Non-pigmented ciliary epithelial cell (primary cell): ENCODE measurements around the gene LDB1.
A peak's percentile ranks its signal among the peaks of the same experiment; 100 is the strongest.

ENCODE experiments used
- DNase-seq: peaks from one replicate; pipeline ENCODE4 v3.0.0-alpha.2; 2010; ENCODE audit warnings: low read depth

The LDB1 gene

DNA sequence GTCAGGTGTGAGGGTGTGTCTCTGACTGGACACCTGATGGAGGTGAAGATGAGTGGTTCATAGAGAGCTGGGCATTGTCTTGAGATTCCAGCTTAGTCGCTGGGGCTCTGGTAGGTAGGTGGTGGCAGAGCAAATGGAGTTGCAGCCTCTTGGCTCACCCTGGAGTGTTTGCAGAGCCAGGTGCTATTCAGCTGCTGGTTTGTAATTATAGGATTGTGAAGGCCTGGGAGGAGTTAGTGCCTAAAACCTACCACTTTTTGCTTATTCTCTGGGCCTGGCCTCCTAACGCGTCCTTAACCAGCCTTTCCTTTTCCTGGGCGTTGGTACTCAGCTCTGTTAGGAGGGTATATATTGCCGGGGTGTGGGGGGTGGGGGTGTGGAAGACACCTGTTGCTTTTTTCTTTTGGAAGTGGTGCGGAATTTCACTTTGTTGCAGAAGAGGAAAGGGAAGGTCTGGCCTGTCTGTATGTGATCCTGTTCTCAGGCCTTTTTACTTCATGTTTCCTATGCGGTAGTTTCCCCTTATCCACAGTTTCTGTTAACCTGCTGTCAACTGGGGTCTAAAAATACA is 15.9 kb upstream of the LDB1 start:
- no peak for DNase-seq

DNA sequence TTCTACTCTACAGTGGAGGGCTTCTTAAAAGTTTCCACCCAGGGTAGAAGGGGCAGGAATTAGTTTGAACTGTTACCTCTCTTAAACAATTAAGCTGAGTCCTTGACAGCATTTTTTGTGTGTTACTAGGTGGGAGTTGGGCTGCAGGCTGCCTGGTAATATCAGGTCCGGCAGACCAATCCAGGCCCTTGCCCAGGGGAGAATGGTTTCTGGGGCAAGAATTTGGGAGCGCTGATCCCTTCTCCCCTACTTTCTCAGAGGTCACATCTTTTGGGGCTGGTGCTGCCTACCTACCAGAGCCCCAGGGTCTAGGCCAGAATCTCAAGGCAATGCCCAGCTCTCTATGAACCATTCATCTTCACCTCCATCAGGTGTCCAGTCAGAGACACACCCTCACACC is 14.2 kb upstream of the LDB1 start:
- DNase-seq = no peak

DNA sequence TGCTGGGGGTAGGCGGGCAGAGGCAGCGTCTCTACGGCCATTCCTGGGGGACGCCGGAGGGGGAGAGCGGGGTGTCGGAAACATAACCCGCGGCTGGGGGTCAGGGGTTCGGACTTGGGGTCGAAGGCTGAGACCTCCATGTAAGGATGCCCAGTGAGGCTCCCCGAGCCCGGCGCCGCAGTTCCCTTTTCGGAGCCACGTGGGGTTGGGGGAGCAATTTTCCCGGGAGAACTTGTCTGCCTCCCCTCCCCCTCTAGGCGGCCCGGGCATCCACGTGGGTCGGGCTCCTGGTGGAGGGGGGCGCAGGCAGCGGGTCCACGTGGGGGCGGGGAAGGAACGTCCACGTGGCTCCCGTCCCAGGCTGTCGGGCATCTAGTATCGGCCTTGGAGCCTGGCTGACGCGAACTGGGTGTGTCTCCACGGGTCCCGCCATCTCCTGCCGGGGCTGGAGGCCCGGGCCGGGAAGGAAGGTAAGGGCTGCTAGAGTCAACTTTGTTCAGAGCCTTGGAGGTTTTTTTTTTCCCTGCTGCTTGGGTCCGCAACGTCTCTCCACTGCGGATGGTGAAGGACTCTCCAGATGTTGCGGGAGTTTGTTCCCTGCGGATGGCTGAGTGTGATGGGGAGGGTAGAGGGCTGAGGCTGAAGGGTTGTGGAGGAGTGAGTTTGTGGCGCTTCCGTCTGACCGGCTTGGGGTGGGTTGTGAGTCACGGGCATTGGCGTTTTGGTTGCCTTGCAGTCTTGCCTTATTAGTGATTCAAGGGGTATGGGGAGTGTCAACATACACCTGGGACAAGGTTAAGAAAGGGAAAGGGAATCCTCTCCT is 13.4 kb upstream of the LDB1 start:
- no peak for DNase-seq

DNA sequence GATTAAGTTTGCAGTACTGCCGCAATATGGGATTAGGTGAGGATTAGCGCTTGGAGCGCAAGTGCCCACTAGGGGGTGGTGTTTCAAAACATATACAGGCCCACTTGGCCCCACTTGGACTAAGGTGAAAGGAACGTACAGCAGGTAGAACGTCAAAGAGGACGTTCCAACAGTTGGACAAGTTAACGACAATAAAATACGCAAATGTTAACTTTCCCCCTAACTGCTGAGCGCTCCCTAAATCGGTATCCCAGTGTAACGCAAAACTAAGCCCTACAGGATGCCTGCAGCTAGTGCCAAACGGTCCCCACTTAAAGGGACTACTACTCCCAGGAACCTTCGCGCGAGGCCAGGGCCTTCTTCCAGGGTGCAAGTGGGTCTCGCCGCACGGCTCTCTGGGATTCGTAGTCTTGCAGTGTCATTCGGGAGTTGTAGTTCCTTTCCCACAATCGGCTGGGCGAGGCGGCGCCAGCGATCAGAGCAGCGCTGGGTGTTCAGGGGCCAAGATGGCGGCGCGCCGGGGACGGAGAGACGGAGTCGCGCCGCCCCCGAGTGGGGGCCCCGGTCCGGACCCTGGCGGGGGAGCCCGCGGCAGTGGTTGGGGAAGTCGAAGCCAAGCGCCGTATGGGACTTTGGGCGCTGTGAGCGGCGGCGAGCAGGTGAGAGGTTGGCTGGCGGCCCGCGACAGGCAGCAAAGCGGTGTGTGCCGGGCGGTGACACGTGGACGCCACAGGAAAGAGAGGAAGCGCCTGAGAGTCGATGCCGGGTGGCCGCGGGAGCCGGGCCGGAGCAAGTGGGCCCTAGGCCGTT is 12.6 kb upstream of the LDB1 start, which contains the start of gene PPRC1:
TSS of gene PPRC1 (plus strand) at position 478 of the 810 bp plus-strand sequence. CDS start at position 507, 29 bp downstream.
- peak; percentile 98 for DNase-seq

DNA sequence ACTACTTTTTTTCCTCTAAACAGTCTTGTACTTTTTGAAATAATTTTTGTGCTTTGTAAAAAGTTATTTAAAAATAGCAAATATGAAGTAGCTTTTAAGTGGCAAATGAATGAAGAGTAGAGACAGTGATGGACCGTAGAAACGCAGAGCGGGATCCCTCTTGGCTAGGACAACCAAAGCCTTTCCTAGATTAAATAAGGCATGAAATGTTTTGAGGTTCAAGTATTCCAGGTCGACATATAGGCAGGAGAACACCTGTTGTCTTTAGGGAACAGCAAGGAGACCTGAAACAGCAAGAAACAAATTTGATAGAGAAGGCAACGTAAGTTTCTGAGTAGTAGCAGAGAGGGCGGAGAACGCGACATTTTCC is 12.0 kb upstream of the LDB1 start:
- no peak for DNase-seq

DNA sequence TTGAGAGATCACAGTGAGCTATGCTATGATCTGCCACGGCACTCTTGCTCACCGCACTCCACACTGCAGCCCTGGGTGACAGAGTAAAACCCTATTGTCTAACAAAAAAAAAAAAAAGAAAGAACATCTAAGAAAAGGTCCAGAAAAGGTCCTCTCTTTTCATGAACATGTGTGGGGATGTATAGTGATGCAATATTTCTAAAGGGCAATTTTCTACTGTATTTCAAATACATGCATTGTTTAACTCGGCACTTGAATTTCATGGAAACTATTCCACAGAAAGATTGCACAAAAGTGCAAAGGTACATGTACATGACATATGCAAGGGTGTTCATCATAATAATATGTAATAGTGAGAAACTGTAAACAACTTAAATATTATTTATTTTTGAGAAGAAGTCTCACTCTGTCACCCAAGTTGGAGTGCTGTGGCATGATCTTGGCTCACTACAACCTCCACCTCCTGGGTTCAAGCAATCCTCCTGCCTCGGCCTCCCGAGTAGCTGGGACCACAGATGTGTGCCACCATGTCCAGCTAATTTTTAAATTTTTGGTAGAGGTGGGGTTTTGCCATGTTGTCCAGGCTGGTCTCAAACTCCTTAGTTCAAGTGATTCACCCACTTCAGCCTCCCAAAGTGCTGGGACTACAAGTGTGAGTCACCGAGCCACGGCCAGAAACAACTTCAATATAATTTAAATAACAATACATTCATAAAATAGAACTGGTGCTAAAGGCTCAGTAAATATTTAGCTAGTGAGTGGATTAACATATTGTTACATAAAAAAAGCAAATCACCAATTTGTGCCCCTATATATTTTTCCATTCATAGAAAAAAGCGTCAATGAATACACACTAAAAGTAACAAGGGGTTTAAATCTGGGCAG is 11.4 kb upstream of the LDB1 start:
- DNase-seq = no peak

DNA sequence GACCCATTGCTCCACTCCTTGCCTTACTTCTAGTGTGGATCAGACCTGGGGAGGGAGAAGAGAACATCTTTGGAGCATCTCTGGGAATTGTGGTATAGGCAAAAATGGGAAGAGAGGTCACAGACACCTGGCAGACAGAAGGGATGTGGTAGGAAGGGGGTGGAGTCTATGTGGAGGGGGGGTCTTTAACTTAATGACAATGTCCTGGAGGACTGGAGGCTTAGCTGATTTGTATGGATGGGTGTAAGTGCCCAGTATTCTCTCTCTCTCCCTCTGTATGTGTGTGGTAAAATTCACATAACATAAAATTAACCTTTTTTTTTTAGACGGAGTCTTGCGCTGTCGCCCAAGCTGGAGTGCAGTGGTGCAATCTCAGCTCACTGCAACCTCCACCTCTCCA is 3.1 kb upstream of the LDB1 start:
- no peak for DNase-seq

DNA sequence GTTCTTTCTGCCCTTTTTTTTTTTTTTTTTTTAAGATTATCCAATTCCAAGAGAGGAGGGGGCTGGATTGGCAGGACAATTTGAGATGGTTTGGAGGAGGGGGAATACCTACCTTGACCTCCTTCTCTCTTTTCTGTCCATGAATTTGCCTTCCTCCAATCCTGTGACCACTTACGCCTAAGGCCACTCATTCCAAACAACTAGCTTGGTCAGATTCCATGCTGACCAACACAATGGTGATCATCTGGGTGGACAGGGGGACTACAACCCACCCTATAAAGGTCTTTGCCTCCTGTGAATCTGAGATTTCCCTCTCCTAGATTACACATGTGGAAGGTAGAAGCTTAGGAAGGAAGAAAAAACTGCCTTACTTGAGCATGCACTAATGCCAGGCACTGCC is 2.3 kb upstream of the LDB1 start:
- no peak for DNase-seq

DNA sequence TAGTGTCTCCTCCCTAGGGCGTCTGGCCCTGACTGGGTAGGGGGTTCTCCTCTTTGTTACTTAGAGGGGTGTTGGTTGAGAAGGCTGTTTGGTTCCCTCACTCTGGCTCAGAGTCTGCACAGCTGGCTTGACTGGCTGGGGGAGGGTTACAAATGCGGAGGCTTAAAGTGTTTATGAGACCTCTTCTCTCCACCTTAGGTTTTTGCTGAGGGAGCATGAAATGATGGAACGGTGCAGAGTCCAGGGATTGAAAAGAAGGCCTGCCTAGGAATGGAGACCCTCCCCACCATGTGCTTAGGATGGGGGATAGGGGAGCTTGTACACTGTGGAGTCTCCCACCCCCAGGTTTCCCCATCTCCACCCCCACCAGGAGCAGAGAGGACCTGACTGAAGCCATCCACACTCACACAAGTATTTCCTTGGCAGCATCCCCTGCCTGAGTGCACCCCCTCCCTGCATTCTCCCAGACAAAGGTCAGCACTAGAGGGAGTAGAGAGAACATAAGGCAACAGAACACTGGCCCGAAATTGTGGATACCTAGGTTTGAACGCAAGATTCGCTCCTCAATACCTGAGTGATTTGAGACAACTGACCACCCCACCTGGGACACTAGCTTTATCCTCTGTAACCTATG is 1.7 kb upstream of the LDB1 start:
- DNase-seq = no peak

DNA sequence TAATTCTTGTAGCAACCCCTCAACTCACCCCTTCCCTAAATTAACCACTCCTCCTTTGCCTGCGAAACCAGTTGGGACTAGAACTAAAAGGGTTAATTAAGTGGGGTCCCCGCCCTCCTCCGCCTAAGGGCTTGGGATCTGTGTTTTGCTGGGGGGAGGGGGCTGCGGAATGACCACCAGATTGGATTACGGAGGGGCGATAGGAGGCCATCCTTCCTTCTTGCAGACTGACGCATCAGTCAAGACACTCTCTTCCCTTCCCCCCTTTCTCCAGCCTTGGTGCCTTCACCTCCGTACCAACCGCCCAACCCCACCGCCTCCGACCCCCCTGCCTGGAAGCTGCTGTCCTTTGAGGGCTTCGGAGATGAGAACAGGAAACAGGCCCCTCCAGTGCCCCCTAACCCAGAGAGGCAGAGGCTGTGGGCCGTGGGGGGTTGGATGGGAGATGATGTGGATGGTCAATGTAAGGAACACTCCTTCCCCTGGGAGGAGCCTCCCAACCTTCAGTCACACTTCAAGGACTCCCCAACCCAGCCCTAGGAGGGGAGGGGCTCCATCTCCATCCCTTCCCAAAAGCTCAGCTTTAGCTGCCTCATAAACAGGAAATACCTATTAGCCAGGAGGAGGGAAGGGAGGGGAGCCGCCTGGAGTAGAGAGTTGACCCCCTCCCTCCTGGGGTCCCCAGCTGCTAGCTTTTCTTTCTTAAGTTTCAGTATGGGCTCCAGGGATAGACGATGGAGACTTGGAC is 997 bp upstream of the LDB1 start:
- DNase-seq = no peak

DNA sequence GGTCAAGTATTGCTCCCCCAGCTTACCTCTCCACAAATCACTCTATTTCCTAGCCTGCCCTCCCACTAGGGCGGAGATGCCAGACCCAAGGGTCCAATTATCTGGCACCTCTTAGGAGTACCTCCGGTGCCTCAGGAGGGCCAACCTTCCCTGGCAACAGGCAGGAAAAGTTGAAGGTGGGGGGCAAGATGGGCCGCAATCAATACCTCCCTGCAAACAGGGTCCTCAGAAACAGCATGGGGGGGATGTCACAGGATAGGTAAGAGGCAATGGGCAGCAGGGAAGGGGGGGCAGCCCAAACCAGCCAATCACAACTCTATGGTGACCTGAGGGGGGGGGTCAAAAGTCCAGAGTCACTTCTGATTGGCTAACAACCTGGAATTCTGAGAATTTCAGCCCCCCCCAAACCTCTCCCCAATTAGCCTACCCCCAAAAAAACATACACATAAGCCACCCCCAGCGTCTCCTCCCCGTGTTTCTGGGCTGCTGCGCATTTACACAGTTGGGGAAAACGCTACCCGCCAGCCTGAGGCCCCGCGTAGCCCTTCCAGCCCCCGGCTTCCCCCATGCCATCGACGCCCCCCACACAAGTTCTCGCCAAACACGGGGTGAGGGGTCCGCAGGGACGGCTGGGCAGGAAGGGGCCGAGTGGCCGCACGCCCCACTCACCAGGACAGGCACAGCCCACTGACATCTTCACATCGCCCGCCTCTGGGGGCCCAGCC is 589 bp downstream of the LDB1 start:
- no peak for DNase-seq

DNA sequence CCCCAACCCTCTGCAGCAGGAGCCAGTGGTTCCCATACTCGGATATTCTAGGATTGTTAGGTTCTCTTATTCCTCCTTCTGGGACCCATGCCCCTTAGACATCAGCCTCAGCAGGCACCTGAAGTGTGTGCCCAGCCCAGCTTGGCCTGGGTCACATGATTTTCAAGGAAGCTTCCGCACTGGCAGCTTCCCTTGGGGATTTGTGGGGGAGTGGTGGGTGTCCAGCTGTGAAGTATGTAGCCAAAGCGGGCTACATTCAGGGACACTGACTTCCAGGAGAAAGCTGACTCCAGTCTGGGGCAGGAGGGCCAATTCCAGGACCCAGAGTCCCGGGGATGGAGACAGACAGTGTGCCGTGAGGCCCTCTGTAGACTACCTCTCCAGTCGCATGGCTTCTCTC is 1.3 kb downstream of the LDB1 start:
- no peak for DNase-seq

DNA sequence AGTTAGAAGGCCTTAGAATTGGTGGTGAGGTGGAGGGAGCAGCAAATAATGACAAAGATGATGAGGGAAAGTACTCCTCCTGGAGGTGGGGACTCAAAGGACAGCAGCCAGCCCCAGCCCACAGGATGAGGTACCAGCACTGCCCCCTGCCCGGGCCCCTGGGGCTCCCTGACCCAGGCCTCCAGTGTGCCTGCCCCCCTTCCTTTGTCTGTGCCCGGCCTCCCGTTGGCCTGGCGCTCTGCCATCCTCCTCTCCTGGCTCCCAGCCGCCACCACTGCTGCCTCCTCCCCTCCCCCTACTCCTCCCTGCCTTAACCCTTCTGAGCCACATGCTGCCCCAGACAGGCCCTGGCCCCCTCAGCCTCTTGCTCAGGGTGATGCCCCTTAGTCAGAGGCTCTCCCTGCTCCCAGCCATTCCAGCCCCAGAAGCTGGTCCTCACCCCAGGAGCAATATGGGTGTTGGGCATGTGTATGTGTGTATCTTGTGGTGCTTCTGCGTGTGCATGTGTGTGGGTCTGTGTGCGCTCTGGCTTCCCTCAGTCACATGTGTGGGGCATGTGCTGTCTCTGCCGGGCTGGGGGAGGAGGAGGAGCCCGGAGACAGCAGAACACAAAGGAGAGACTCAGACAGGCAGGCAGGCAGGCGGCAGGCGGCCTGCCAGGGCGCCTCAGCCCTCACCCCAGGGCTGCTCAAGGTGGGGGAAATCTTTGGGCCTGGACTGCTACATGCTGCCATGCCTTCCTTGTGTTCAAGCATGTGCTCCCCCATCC is 2.6 kb downstream of the LDB1 start:
- no peak for DNase-seq

DNA sequence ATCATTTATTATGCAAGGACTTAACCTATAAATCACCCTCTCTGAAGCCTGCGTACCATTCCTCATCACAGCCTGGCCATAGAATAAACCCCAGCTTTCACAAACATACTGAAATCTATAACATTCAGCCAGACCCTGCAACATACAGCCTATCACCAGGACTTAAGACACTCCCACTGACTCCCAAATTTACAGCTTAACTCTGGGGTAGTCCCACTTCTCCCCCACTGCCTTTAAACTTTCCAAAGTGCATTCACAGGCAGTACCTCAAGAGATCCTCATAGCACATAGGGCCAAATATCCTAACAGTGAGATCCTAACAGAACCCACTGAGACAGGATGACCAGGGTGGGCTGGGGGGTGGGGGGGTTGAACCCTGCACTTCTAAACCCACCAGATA is 3.5 kb downstream of the LDB1 start:
- no peak for DNase-seq

DNA sequence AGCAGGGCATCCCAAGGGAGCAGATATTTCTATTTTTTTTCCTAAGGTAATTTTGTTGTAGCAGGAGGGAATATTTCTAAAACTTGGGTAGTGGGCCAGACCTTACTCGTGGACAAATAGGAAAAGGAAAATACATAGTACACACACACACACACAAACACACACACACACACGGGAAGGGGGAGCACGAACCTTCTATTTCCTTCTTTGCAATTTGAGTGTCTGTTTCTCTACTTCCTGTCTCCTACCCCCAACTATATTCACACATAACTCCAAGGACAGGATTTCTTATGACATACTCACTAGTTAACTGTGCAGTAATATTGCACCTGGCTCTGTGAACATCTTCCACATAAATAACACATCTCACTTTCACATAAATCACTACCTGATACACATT is 4.4 kb downstream of the LDB1 start:
- no peak for DNase-seq

DNA sequence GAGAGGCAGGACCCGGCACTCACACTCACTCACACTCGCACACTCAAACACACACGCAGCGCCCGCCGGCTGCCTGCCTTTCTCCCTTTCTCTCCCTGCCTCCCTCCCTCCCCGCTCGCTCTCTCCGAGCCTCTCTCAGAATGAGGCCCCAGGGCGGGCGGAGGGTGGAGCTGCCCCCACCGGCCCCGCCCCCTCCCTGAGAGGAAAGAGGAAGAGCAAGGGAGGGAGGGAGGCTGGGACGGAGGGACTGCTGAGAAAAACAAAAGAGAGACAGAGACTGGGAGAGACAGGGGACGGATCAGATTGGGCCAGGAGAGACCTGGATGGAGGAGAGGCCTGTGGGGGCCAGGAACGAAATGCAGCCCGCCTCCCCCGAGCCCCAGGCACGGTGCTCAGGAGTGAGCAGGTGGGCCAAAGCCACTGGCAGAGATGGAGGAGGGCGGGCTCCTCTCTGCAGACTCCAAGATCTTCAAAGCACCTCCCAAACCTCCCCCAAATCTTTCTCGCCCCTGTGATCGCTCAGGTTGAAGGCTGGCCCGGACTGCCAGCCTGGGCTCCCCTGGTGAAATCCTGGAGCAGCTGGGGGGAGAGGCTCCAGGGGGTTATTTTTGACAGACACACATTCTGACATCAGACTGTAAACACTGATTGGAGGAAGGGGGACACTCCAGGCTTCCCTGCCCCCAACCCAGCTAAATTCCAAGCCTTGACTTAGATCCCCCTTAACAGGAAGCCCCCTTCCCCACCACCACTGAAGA is 5.1 kb downstream of the LDB1 start:
- DNase-seq = no peak

DNA sequence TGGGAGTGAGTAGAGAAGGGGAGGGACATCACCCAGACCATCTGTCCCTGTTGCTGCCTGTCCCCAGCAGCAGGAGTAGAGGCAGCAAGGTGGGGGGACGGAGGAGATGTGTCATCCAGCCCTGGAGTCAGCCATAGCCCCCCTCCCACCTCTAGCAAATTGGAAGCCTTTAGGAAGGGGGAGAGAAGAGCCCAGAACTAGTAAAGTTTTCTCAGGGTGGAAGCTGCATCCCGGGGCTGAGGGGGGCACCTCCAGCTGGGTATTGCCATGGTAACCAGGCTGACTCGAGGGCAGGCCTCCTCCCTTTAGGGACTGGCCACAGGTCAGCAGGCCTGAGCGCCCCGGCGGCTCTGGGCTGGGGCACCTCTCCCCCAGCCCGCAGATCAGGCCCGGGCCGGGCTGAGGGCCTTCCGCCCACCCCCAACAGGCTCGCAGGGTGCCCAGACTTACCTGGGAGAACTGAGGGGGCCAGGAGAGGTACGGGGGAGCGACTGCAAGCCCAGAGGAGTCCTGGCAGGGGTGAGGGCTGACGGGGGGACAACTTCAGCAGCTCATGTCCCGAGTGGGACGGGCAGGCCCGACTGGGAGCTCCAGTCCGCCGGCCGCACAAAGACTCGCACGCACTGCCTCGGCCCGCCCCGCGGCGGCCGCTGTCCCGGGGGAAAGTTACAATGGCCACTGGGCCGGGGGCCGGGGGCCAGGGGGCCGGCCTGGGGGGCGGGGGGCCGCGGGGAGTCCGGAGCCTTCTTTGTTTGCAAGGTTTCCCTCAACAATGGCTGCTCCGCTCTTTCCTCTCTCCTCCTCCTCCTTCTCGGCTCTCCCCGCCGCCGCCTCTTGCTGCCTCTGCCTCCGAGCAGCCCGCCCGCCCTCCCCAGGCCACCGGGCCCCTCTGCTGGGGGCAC is 6.0 kb downstream of the LDB1 start:
- no peak for DNase-seq
